Right forelimb (tissue), 1 donor: Measurements from ENCODE around the gene SOX15.
"Not testable (repeated sequence)": the region's sequence is repeated elsewhere in the genome, so short reads cannot be mapped to it uniquely, and the experiment has no call there.

ENCODE experiments used
- DNase-seq: peaks from one replicate; pipeline ENCODE4 v3.0.0-alpha.2; 2018

The SOX15 gene

DNA sequence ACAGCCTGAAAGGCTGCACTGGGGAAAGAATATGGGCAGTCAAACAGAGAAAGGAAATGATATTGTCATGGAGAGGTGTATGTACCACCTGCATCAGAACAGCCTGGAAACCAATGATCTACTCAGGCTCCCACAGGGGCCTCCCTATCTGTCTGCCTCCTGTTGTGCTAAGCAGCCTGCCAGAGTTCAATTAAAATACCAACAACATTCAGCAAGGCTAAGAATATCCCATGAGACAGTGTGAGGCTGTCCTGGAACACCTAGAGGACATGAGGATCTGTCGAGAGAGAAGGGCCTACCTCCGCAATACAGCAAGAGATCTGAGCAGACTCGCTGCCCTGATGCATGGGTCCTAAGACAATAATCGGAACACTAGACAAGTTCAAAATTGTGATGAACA is 16.4 kb upstream of the SOX15 start:
- DNase-seq = no peak

DNA sequence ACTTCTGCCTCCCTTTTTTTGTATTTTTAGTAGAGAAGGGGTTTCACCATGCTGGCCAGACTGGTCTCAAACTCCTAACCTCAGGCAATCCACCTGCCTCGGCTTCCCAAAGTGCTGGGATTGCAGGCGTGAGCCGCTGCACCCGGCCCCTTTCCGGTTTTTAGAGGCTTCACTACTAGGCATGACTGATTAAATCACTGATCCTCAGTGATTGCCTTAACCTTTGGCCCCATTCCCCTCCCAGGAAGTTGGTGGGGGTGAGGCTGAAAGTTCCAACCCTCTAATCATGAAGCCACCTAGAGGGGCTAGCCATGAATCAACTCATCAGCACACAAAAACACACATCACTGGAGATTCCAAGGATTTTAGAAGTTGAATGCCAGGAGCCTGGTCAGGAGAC is 7.7 kb upstream of the SOX15 start:
- DNase-seq = not testable (repeated sequence)

DNA sequence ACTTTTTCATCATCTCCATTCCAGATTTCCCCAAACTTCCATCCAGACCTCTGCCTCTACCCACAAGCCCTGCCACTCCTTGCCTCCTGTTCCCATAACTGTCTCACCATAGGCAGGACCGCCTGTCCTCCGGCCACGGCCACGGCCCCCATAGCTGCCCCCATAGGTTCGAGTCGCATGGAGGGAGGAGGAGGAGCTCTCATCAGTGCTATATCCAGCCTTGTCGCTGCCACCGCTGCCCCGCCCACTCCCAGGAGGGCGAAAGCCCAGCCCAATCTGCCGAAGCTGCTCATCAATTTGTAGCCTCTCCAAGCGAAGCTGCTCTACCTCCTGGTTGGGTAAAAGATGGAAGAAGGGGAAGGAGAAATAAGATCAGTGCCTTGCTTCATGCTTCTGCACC is 3.4 kb upstream of the SOX15 start:
- DNase-seq = no peak

DNA sequence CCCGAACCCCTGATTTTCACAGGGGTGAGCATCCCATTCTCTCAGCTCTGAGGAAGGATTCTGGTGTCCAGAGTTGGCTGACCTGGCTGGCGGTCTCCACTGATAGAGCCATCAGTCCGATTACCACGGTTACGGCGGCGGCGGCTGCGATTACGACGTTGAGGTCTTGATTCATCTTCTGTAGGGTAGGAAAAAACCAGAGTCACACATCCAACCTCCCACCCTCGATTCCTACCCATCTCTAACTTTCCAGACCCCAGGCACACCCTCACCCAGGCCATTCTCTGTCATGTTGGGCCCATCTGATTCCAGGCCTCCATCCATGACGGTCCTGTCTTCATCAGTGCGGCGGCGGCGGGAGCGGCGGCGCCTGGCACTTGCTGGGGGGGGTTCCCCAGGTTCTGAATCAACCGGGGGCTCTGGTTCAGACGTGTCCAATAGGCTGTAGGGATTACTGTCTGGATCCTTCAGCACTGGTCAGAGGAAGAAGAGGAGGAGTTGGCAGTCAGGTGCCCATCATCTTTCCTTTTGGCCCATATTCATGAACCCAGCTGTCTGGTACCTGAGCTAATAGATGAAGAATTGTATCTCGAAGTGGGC is 2.6 kb upstream of the SOX15 start:
- peak; percentile 38 for DNase-seq

DNA sequence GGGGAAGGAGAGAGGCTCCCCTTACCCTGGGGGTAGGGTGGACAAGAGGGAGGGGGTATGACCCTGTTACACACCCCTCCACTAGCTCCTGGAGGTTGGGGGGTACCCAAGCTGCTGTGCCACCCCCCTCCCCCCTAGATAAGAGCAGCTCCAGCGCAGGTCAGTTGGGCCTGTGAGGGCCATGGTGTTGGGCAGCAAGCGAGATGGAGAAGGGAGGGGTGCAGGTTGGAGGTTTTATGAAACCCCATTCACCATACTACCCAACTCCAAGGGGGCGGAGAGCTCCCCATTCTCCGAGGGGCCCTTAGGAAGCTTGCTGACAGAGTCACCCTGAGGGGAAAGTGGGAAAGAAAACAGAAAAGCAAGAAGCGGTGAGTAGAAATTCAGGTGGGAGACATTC is 1.7 kb upstream of the SOX15 start:
- DNase-seq = no peak

DNA sequence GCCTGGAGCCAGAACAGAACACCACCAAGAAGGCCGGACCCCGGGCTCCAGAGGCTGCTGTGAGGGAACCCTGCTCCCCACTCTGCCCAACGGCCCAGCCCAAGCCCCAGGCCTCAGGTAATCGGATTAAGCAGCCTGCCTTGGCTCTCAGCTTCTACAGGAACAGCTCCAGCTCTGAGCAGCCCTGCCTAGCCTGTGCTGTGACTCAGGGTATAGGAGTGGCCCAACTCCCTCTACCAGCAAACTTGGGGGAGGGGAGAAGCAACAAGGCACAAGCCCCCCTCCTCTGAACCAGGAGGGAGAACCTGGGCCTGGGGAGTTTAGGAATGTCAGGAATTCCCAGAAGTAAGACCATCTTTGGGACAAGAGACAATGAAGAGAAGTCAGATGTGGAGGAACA is 849 bp upstream of the SOX15 start:
- DNase-seq = peak; percentile 44

DNA sequence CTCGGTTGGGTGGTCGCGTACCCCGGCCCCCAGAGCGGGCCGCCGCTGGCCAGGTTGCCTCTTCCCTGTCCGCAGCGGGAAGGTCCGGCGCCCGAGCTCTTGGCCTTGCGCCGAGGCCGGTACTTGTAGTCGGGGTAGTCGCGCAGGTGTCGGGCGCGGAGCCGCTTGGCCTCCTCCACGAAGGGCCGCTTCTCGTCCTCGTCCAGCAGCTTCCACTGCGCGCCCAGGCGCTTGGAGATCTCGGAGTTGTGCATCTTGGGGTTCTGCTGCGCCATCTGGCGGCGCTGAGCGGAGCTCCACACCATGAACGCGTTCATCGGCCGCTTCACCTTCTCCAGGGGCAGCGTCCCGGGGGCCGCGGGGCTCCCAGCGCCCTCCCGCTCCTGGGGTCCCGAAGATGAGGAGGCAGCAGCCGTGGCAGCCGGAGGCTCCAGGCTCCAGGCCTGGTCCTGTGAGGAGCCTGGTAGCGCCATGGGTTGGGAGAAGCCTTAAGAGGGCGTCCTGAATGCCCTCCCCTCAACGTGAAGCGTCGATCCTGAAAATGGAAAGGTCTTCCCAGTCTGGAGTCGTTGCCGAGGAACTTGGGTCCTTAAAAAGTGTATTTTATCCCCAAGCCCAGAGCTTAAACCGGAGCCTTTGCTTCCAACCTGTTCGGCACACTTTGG is 558 bp downstream of the SOX15 start:
- DNase-seq = peak; percentile 87

DNA sequence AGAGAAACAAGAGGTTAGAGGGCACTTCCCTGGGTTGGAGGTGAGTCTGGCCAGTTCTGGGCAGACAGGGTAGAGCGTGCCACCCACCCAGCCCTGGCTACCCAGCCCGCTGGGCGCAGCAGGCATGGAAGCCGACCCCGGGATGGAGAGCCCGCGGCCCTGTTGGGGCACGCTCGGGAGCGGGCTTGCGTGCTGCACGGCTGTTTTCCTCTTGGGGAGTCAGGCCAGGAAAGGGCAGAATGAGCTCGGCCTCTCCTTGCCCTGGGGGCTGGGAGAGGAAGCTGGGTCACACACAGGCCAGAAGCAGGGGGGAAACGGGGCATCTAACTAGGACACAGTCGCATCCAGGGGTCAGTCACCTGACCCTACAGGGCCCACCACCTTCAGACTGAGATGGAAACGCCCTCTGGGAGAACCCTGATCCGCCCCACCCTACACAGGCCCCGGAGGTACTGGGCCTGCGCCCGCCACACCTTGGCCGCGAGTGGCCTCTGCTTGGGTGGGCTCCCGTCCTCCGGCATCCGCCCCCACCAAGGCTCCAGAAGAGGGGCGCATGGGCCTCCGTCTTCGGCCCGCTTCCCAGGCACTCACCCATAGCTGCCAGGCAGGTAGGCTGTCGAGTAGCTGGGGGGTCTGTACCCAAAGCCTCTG is 1.2 kb downstream of the SOX15 start:
- DNase-seq = no peak

DNA sequence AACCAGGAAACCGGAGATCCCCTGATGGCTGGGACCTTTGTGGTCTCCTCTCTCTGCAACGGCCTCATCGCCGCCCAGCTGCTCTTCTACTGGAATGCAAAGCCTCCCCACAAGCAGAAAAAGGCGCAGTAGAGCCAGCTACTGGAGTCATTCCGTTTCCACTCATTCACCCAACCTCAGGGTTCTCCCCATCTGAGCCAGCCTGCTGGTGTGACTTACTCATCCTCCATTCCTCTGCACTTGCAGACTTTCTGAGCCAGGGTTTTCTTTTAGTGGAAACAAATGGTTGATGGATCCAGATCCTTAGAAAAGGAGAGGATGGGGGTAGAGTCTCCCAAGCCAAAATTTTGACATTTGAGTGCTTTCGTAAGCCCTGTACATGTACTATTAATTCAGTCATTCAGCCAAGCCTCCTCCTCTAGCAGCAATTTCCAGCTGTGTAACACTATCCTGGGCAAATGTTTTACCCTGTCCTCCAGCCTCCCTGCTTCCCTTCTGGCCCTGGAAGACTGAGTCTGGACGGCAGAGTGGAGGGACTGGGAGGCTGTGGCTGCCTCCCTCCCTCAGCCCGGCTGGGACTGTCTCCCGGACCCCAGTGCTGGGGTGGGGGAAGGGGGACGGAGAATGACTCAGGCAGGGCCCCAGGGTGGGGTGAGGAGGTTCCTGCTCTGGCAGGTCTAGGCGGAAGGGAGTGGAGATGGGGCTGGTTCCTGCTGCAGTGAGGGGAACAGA is 2.3 kb downstream of the SOX15 start:
- DNase-seq = peak; percentile 49

DNA sequence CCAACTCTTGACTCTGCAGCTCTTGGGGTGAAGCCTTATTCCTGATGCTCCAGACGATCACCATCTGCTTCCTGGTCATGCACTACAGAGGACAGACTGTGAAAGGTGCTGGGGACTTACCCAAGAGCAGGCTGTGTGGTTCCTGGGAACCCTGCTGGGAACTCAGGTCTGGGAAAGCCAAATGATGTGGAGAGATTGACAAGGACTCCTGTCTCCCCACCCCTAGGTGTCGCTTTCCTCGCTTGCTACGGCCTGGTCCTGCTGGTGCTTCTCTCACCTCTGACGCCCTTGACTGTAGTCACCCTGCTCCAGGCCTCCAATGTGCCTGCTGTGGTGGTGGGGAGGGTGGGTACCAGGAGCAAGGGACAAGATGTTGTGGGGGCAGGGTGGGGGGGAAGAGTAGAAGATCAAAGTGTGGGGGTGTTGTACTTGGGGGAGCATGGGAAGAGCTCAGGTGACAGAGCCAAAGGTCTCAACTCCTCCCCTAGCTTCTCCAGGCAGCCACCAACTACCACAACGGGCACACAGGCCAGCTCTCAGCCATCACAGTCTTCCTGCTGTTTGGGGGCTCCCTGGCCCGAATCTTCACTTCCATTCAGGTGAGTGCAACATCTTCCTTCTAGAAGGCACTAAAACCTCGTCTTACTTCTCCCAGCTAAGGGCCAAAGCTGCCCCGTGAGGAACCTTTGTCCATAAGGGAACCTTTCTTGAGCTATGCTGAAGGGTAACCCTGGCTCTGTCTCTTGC is 3.0 kb downstream of the SOX15 start:
- DNase-seq = no peak

DNA sequence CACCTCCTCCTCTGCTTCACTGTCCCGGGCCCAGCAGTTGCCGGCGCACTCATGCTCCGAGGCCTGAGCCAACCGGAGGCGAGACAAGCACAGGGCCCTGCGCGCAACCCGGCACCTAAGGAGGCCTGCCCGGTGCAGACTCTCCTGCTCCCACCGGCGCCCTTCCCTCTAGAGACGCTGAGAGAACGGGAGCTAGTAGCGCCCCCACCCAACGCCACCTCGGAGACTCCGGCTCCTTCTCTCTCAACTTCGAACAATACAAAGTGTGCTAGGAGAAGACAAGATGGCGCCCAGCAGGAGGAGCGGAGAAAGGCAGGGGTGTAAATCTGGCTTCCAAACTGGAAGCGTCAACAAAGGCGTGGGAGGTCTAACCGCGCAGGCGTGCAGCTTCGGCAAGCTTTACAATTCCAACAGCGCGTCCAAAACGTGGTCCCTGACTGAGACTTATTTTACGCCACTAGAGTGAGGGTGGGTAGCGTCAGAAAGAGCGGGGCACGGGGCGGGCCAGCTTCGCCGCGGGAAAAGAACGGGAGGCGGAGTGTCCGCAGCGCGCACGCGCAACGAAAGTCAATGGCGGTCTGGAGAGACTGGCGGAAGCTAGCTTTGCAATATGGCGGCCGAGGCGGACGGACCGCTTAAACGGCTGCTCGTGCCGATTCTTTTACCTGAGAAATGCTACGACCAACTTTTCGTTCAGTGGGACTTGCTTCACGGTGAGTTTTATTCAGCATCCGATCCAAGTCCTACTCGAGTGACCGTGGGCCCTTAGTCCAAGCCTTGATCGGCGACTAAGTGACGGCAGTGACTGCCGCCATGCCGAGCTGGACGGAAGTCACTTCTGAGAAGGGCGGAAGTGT is 6.4 kb downstream of the SOX15 start, which contains the start of gene MPDU1:
TSS of gene MPDU1 (plus strand) at position 600 of the 857 bp plus-strand sequence. CDS start at position 611, 11 bp downstream.
- peak; percentile 99 for DNase-seq

DNA sequence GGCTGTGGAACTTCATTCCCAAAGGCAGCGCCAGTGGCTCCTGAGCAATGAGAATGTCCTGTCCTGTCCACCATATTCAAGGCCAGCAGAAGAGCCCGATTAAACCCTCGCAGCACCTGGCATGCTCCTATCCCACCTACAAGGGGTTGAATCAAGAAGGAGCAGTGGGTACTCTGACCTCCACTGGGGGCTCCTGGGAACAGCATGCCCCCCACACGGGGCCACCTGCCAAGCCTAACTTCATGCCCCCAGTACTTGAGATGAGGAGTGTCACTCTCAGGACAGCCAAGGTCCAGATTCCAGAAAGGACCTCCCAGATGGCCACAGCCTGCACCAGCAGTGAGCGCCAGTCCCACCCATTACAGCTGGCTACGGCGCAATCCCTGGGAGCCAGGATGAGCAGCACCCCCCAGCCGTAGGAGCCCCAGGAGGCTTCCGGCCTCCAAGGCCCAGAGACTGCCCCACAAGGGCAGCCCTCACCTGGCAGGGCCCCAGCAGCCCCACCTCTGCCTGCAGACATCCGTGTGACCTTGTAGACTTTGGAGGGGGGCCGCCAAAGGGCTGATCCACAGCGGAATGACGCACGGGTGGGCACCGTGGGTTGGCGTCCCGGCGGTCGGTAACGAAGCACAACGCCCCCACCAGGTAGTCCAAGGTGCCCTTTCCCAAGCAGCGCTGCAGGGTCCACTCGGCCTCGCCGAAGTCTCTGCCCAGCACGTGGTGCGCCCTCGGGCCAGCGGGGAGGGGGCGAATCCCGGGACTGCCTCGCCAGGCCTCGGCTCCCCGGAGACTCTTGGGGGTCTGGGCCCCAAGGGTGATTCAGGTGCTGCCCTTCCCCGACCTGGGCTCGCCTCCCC is 7.3 kb downstream of the SOX15 start:
- no peak for DNase-seq

DNA sequence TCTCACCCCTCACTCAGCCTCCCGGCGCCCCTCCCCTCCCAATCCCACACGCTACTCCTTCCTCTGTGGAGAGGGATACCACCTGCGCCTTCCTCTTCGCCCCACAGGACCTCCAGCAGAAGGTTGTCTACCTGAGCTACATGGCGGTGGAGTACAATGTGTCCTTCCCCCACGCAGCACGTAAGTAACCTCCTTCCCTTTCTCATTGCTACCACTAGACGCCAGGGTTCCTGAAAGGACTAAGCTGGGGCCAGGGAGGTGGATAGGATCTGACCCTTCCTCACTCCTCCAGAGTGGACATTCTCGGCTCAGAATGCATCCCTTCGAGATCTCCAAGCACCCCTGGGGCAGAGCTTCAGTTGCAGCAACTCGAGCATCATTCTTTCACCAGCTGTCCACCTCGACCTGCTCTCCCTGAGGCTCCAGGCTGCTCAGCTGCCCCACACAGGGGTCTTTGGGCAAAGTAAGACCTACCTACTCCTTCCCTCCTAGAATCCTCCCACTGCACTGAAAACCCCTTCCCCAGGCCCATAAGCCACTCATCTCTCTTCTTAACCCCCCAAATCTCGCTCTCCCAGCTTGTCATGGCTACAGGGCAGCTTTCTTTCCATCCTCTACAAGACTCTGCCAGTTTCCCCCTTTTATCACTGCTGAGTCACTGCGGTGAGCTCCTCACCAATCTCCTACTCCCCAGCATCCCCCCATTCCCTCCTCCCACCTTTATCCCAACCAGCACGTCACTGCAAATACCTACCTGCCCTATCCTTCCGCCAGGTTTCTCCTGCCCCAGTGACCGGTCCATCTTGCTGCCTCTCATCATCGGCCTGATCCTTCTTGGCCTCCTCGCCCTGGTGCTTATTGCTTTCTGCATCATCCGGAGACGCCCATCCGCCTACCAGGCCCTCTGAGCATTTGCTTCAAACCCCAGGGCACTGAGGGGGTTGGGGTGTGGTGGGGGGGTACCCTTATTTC is 9.0 kb downstream of the SOX15 start:
- peak; percentile 40 for DNase-seq

DNA sequence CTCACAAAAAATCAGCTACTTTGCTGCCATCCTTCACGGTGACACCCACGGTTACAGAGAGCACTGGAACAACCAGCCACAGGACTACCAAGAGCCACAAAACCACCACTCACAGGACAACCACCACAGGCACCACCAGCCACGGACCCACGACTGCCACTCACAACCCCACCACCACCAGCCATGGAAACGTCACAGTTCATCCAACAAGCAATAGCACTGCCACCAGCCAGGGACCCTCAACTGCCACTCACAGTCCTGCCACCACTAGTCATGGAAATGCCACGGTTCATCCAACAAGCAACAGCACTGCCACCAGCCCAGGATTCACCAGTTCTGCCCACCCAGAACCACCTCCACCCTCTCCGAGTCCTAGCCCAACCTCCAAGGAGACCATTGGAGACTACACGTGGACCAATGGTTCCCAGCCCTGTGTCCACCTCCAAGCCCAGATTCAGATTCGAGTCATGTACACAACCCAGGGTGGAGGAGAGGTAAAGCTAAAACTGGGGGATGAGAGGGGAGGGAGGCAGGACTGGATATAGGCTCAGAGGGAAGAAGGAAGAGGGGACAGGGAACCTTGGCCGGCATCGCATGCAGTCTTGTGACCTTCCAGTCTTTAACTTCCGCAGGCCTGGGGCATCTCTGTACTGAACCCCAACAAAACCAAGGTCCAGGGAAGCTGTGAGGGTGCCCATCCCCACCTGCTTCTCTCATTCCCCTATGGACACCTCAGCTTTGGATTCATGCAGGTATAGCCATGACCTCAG is 9.9 kb downstream of the SOX15 start:
- no peak for DNase-seq

DNA sequence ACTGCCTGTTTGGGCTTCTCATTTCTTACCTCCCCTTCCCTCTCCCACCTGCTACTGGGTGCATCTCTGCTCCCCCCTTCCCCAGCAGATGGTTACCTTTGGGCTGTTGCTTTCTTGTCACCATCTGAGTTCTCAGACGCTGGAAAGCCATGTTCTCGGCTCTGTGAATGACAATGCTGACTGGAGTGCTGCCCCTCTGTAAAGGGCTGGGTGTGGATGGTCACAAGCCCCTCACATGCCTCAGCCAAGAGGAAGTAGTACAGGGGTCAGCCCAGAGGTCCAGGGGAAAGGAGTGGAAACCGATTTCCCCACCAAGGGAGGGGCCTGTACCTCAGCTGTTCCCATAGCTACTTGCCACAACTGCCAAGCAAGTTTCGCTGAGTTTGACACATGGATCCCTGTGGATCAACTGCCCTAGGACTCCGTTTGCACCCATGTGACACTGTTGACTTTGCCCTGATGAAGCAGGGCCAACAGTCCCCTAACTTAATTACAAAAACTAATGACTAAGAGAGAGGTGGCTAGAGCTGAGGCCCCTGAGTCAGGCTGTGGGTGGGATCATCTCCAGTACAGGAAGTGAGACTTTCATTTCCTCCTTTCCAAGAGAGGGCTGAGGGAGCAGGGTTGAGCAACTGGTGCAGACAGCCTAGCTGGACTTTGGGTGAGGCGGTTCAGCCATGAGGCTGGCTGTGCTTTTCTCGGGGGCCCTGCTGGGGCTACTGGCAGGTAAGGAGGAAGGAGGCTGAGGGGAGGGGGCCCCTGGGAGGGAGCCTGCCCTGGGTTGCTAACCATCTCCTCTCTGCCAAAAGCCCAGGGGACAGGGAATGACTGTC is 10.7 kb downstream of the SOX15 start, which contains the start of gene CD68:
TSS of gene CD68 (plus strand) at position 638 of the 833 bp plus-strand sequence. CDS start at position 678, 40 bp downstream.
- DNase-seq = peak; percentile 70

DNA sequence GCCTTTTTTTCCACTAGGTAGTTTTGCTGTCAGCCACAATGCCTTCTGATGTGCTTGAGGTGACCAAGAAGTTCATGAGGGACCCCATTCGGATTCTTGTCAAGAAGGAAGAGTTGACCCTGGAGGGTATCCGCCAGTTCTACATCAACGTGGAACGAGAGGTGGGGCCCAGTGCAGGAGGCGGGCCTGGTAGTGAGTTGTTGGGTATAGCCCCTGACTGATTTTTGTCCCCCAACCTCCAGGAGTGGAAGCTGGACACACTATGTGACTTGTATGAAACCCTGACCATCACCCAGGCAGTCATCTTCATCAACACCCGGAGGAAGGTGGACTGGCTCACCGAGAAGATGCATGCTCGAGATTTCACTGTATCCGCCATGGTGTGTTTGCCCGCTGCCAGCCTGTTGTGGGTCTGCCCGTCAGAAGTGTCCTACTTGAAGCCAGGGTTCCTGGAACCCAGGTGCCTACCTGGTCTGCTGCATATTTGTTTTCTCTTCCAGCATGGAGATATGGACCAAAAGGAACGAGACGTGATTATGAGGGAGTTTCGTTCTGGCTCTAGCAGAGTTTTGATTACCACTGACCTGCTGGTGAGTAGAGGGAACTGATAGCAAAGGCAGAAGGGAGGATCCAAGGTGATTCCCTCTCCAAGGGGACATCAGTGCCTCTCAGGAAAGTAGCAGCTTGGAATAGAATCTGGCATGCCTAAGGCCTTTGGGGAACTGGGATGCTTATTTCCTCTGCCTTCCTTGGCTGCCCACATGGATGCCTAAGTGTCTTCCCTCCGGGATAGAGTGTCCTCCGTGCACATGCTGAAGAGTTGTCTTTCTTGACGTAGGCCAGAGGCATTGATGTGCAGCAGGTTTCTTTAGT is 12.3 kb downstream of the SOX15 start:
- no peak for DNase-seq
